Skin epidermis (tissue), 12 donors: ENCODE measurements around the gene TNIP3.
A peak's percentile ranks its signal among the peaks of the same experiment; 100 is the strongest.
"Not testable (repeated sequence)": the region's sequence is repeated elsewhere in the genome, so short reads cannot be mapped to it uniquely, and the experiment has no call there.

Source experiments
- H3K27ac ChIP-seq, 21 experiments: fragments of 200-600 bp; sonication (generic) in 11 of 21; one replicate each; pipeline ENCODE4 v1.5.0; 2020; ENCODE audit warnings: mild to moderate bottlenecking in 3 of 21, inconsistent platforms in 2 of 21, moderate library complexity in 2 of 21
- H3K4me3 ChIP-seq, 7 experiments: fragments of 200-600 bp; sonication (generic) in 2 of 7; one replicate each; pipeline ENCODE4 v1.5.0; 2020; ENCODE audit warnings: inconsistent platforms in 2 of 7, mild to moderate bottlenecking in 2 of 7, moderate library complexity in 1 of 7

Gene TNIP3, protein sequence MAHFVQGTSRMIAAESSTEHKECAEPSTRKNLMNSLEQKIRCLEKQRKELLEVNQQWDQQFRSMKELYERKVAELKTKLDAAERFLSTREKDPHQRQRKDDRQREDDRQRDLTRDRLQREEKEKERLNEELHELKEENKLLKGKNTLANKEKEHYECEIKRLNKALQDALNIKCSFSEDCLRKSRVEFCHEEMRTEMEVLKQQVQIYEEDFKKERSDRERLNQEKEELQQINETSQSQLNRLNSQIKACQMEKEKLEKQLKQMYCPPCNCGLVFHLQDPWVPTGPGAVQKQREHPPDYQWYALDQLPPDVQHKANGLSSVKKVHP

GRCh38 chr4:121164291-121164690 lies at the start of gene TNIP3:
Gene TNIP3, minus strand, starts transcription at chr4:121164321. Its CDS starts 196 bp downstream, at chr4:121164125.
- no peak within 1 kb of the TSS for H3K4me3 ChIP-seq
- no peak within 1 kb of the TSS for H3K27ac ChIP-seq

GRCh38 chr4:121212806-121213205 lies 48.7 kb upstream of the TNIP3 start:
- H3K4me3 ChIP-seq, result no peak overlapping the region
- no peak overlapping the region for H3K27ac ChIP-seq

- no peak overlapping the region for H3K4me3 ChIP-seq
Observed at GRCh38 chr4:121209171-121209570, 45.0 kb upstream of the TNIP3 start.

GRCh38 chr4:121208244-121209007 lies 44.3 kb upstream of the TNIP3 start:
- H3K4me3 ChIP-seq, result no peak overlapping the region
- no peak overlapping the region for H3K27ac ChIP-seq

More at GRCh38 chr4:121209171-121209570, 45.0 kb upstream of the TNIP3 start:
- no peak overlapping the region for H3K27ac ChIP-seq

DNA sequence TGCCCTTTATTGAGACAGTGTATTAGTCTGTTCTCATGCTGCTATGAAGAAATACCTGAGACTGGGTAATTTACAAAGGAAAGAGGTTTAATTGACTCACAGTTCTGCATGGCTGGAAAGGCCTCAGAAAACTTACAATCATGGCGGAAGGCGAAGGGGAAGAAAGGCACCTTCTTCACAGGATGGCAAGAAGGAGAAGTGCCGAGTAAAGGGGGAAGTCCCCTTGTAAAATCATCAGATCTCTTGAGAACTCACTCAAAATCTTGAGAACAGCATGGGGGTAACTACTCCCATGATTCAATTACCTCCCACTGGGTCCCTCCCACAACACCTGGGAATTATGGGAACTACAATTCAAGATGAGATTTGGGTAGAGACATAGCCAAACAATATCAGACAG lies 41.7 kb upstream of the TNIP3 start:
- not testable (repeated sequence) for H3K27ac ChIP-seq, H3K4me3 ChIP-seq

DNA sequence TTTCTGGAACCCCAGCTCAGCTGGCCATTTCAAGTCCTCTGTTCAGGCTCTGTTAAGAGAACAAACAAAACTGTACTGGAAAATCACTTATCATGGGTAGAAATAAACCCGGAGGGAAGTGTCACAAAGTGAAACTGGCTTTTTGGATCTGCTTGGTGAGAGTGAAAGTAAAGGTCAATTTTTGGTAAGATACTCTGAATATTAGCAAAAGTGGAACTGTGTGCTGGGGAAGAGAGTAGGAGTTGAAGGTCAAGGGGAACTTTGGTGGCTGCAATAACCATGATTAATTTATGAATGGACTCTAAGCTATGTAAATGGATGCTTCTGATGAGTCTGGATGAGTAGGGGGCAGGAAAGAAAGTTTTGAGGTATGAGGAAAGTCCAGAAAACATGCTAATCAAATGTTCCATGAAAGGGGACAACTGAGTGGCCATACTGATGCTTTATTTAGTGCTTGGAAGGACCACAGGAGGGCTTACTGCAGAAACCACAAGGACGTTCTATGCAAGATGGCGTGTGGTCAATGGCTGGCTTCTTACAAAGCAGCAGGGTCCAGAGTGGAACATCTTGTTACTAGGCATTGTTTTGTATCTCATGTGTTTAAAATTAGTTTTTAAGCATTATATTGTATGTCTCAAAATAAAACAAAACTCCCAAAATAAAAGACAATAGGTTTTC lies 36.8 kb upstream of the TNIP3 start:
- Histone ChIP-seq H3K27ac (peak overlapping the region in 1 of 21 experiments; percentile 61), H3K4me3 (no peak overlapping the region)

GRCh38 chr4:121199742-121200561 lies 35.8 kb upstream of the TNIP3 start:
- H3K27ac ChIP-seq, result peak overlapping the region in 1 of 21 experiments; percentile 61

GRCh38 chr4:121198251-121198650 lies 34.1 kb upstream of the TNIP3 start:
- no peak overlapping the region for H3K27ac ChIP-seq

More at GRCh38 chr4:121199742-121200561, 35.8 kb upstream of the TNIP3 start:
- peak overlapping the region in 1 of 7 experiments; percentile 2 for H3K4me3 ChIP-seq

DNA sequence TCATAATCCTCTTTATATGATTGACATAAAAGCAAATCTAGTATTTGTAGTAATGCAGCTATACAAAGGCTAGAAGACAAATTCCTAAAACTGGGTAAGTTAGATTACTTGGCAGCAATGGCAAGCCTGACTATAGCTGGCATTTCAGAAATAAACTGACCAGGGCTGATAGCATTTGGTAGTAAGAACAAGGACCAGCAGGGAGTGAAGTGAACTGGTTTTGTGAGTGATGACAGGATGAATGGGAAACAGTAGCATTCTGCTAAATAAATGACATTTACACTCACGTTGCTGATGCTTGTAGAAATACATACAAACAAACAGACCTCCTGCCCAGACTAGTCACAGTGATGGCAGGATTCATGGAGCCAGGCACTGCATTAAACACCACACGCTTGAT lies 31.5 kb upstream of the TNIP3 start:
- H3K27ac ChIP-seq, result no peak overlapping the region
- H3K4me3 ChIP-seq, result no peak overlapping the region

More at GRCh38 chr4:121198251-121198650, 34.1 kb upstream of the TNIP3 start:
- no peak overlapping the region for H3K4me3 ChIP-seq

GRCh38 chr4:121192480-121192879 lies 28.4 kb upstream of the TNIP3 start:
- Histone ChIP-seq H3K4me3 (no peak overlapping the region), H3K27ac (no peak overlapping the region)

DNA sequence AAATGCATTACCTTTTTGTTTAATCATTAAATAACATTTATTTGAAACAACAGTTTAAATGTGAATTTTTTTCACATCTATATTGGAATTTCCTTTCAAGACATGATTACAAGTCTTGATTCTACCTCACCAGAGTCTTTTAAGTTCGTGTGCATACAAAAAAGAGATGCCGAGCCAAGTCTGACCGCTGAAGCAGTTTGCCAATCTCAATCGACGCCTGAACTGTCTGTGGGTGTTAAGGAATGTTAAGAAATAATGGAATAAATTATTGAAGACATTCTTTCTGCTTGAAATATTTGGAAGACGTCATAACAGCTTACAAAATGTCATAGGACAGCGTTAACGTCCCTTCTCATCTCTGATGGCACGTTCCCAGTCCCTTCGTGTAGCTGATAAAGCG lies 27.9 kb upstream of the TNIP3 start:
- H3K4me3 ChIP-seq, result no peak overlapping the region
- H3K27ac ChIP-seq, result peak overlapping the region in 1 of 21 experiments; percentile 2

DNA sequence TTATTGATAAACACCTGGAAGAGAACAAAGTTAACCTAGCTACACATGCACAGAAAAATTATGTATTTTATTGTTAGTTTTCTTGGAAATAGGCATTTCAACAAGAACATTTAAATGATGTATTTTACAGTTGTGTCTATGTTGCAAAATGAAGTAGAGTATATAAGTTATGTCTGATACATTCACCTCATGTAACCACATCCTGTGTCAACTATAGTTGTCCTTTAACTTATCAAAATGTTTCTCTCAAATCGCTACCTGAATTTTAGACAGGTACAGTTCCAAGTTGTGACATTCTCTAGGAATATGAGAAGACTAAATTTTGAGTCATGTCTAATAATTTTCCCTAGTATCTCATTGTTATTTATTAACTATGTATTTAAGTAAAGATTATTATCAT lies 27.2 kb upstream of the TNIP3 start:
- H3K27ac ChIP-seq, result peak overlapping the region in 3 of 21 experiments; percentile 1 to 77 (median 74)
- no peak overlapping the region for H3K4me3 ChIP-seq

DNA sequence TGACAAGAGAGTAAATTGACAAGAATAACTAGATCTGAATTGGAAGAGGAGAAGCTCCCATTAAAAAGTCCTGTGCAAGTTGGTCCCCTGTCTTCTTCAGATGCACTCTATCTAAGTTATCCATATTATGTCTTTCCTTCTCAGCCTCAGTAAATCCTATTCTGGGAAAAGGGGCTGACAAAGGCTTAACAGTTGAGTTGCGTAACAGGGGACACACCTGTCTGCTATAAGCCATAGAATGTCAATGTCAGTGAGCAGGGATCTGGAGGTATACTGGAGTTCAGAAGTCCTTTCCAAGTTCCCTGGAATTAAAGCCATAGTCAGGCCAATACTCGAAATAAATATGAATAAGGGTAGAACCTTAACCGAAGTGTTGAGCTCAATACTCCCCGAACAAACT lies 26.3 kb upstream of the TNIP3 start:
- Histone ChIP-seq H3K4me3 (no peak overlapping the region), H3K27ac (peak overlapping the region in 5 of 21 experiments; percentile 28 to 77 (median 55))

- no peak overlapping the region for H3K4me3 ChIP-seq
- H3K27ac ChIP-seq, result peak overlapping the region in 7 of 21 experiments; percentile 13 to 77 (median 37)
Observed at GRCh38 chr4:121189326-121190215, 25.4 kb upstream of the TNIP3 start.

GRCh38 chr4:121187206-121187605 lies 23.1 kb upstream of the TNIP3 start:
- H3K27ac ChIP-seq, result no peak overlapping the region
- no peak overlapping the region for H3K4me3 ChIP-seq

GRCh38 chr4:121185960-121186359 lies 21.8 kb upstream of the TNIP3 start:
- no peak overlapping the region for H3K4me3 ChIP-seq
- no peak overlapping the region for H3K27ac ChIP-seq

DNA sequence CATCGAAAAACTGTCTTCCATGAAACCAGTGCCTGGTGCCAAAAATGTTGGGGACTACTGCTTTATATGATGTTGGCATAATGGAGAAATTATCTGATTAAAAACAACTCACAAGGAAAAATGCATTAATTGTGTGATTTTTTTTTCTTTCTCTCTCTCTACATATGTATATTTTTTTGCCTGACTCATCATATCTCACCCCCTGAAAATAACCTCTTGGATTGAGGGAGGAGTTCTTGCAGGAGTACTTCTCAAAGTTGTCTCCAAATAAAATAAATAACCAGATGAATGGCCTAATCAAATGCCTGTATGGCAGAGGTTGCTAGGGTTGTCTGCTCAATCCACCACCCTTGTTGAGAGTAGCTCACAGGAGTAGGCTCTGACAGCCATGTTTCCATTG lies 19.9 kb upstream of the TNIP3 start:
- Histone ChIP-seq H3K27ac (no peak overlapping the region), H3K4me3 (no peak overlapping the region)

DNA sequence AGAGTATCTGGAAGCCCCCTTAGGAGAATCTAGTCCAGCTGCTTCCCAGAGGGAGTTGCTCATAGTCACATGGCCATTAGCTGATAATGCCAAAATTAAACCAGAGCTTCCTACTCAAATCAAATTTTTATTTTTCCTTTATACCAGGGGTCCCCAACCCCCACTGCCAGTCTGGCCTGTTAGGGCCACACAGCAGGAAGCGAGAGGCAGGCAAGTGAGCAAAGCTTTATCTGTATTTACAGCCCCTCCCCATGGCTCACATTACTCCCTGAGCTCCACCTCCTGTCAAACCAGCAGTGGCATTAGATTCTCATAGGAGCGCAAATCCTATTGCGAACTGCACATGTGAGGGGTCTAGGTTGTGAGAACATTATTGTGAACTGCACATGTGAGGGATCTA lies 19.2 kb upstream of the TNIP3 start:
- Histone ChIP-seq H3K4me3 (no peak overlapping the region), H3K27ac (peak overlapping the region in 2 of 21 experiments; percentile 79 to 87)
